Measurements from ENCODE around the gene BAX.
A peak's percentile ranks its signal among the peaks of the same experiment; 100 is the strongest.

GRCh38 chr19:48997972-48998371 lies 43.3 kb downstream of the BAX start:
- TF ChIP-seq CTCF (IDR thresholded peaks at IDR 0.05): peak; percentile 68
- no peak for TF ChIP-seq EP300 (IDR thresholded peaks at IDR 0.05)
- TF ChIP-seq POLR2A (IDR thresholded peaks at IDR 0.05; ENCODE audit: low read length): no peak
- no peak for TF ChIP-seq ZNF302 (CRISPR knock-in tag; IDR thresholded peaks at IDR 0.05)
- TF ChIP-seq CHD4 (IDR thresholded peaks at IDR 0.05; ENCODE audit: borderline replicate concordance): no peak
- no peak for TF ChIP-seq CEBPB (IDR thresholded peaks at IDR 0.05)
